Measurements from ENCODE around the gene ASB18. TPM values are rescaled to one million over a fixed set of nuclear protein-coding genes. Genes with fewer than 3 reads are reported as not detected.

ASB18 gene
- total RNA-seq, 2 donors from 2014 or later = not detected

DNA sequence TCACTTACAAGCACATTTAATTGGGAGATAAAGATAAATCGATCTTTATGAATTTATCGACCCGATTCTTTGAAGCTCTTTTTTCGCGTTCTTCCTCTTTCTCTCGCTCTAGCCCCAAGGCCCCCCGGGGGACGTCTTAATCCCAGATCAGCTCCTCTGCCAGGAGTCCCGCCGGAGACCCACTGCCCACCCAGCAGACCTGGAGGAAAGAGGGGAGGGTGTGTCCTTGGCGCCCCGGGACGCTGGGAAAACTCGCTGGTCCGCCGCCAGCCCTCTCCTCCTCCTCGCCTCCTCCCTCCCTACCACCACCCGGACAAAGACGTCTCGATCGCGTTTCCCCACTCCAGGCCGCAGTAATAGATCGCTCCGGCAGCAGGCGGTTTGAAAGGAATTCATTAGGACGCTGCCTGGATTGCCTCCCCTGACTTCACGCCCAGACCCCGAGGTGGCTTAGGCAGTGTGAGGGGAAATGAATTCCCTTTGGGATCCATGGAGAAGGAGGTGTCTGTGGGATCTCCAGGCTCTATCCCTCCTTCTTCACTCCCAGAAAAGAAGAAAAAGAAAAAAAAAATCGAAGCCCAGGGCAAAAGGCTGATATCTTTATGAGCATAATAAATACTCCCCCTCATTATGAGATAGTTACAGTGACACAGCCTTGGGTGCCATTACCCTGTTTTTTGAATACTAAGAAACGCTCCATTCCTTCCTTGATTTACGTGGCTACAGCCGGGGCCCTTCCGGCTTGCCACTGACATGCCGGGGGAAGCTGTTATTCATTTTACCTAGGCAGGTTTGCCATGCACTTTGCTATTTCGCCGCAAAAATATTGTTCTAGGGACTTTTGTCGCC, 94.2 kb downstream of the ASB18 start:
- ATAC-seq (no peak), DNase-seq (no peak)
- H3K27ac Mint-ChIP-seq = peak overlapping the region; percentile 51
- peaks cover 21% of the 10 kb centered on the region for H3K4me1 Mint-ChIP-seq
- H3K36me3 Mint-ChIP-seq (ENCODE audit: low read depth) = no peaks in the 10 kb centered on the region
- peaks cover 70% of the 10 kb centered on the region for H3K27me3 Mint-ChIP-seq
- peak overlapping the region; percentile 28 for H3K4me3 Mint-ChIP-seq
- H3K9me3 ChIP-seq (ENCODE audit: control insufficient read depth, low read length, poor library complexity, severe bottlenecking) = no peaks in the 10 kb centered on the region

DNA sequence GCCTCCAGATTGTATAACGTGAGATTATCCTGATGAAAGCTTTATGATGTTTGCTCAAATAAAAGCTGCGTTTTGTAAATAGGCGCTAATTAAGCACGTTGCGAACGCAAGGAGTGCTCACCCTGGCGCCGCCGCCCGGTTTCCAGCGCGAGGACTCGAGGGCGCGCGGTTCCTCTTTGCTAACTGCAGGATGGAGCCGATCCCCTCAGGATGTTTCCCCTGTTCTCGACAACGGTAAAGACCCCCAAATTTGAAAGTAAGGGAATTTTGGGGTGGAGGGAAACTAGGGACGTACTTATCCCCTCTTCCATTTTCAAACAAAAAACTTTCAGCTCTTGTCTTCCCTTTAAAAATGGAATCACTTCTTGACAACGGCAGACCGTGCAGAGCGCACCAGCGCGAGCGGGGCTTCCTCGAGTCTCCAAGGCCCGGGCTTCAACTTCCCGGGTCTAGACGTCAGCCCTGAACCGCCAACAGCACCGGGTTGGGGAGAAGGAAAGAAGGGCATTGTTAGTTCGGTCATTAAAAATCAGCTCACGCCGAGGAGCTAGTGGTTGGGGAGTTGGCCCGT, 95.0 kb downstream of the ASB18 start:
- H3K4me3 Mint-ChIP-seq = no peak overlapping the region
- no peak for DNase-seq
- no peaks in the 10 kb centered on the region for H3K36me3 Mint-ChIP-seq (ENCODE audit: low read depth)
- peaks cover 18% of the 10 kb centered on the region for H3K4me1 Mint-ChIP-seq
- peaks cover 68% of the 10 kb centered on the region for H3K27me3 Mint-ChIP-seq
- ATAC-seq = no peak
- H3K9me3 ChIP-seq (ENCODE audit: control insufficient read depth, low read length, poor library complexity, severe bottlenecking) = no peaks in the 10 kb centered on the region
- peak overlapping the region; percentile 51 for H3K27ac Mint-ChIP-seq

DNA sequence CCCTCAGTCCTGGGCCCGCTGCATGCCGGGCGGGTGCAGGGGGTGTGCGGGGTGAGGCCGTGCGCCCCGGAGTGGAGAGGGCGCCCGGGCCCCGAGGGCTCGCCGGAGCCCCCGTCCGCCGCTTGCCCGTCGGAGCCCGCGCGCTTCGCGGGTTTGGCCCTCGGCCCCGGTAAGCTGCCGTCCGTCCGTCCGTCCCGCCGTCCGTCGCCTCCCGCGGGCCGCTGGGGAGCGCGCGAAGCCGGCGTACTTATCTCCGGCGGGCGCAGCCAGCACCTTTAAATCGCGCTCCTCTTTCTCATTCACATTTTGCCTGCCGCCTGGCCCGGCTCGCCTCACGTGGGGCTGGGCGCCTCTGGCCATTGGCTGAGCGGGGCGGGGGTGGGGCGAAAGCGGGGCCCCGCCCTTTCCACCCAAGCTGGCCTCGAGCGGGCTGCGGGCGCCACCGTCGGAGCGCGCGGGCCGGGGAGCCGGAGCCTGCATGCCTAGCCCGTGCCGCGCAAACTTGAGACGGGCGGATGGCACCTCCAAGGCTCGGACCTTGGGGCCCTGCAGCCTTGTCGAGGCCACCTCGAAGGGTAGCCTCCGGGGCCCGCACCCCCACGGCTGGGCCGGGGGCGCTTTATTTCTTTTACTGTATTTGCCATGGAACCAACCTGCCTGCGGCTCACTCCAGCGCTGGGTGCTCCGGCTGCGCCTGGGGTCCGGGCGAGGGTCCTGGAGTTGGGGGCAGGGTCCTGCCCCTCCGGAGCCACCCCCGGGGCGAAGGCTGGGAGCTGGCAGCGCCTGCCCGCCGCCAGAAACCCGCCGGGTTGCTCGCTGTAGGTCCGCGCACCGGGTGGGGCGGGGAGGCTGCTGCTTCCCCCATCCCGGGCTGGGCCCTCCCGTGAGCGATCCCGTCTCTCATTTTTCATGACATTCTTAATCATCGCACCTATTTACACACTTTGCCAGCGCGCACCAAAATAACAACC, 95.8 kb downstream of the ASB18 start, which contains the start of gene GBX2:
TSS of gene GBX2 (minus strand) at position 277 of the 971 bp plus-strand sequence. CDS start 415 bp downstream, outside the sequence.
- no peak for DNase-seq
- peaks cover 18% of the 10 kb centered on the region for H3K4me1 Mint-ChIP-seq
- no peaks in the 10 kb centered on the region for H3K36me3 Mint-ChIP-seq (ENCODE audit: low read depth)
- no peak within 1 kb of the TSS for H3K4me3 Mint-ChIP-seq
- H3K27me3 Mint-ChIP-seq = peaks cover 60% of the 10 kb centered on the region
- no peak for ATAC-seq
- H3K9me3 ChIP-seq (ENCODE audit: control insufficient read depth, low read length, poor library complexity, severe bottlenecking) = no peaks in the 10 kb centered on the region
- peak within 1 kb of the TSS; percentile 51 for H3K27ac Mint-ChIP-seq

DNA sequence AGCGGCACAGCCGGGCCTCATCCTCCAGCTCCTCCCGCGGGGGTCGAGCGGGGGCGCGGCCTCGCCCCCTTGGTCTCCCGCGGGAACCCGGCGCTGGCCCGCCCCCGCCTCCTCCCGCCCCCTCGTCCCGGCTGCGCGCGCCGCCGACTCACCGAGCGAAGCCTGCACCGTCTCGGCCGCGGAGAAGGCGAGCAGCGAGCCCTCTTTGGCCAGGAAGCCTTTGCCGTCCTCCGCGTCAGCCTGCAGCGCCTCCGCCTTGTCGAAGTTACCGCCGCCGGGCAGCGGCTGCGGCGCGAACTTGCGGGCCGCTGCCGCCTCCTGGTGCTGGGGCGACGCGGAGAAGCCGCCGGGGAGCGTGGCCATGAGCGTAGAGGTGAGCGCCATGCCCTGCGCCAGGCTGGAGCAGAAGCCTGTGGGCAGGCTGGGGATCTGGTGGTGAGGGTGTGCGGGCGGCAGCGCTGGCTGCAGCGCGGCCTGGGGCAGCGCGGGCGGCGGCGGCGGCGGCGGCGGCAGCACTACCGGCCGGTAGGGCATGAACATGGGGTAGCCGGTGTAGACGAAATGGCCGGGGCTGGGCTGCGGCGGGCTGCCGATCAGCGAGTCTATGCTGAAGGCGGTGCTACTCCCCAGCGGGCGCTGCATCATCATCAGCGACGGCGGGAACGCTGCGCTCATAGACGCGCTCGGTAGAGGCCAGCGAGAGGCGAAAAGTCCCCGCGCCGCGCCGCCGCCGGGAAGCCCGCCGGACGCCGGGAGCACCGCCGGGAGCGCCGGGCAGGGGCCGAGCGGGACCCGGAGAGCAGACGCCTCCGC, 96.7 kb downstream of the ASB18 start:
- Mint-ChIP-seq H3K27me3 (peaks cover 63% of the 10 kb centered on the region), H3K4me3 (no peak overlapping the region), H3K27ac (no peak overlapping the region), H3K4me1 (peaks cover 18% of the 10 kb centered on the region), H3K36me3 (ENCODE audit: low read depth) (no peaks in the 10 kb centered on the region)
- ATAC-seq (no peak), DNase-seq (no peak)
- no peaks in the 10 kb centered on the region for H3K9me3 ChIP-seq (ENCODE audit: control insufficient read depth, low read length, poor library complexity, severe bottlenecking)

DNA sequence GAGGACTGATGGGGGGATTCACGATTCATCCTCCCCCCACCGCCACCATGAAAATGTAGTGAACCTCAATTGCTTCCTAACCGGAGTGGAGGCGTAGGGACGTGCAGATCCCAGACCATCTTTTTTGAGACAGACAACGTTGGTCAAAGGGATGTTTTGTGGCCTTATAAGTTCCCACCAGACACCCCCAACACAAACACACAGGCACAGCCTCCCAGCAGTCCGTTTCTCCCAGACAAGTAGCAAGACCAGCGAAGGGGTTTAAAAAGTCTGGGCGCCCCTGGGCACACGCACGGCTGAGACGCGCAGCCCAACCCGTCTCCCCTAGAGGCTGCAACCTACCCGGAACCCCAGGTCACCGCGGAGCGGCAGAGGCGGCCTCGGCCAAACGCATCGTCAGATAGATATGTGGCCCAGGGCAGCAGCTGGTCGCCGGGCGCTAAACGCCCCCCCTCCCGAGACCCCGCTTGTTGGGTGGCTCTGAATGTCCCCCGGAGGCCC, 97.4 kb downstream of the ASB18 start:
- H3K4me3 Mint-ChIP-seq = peak overlapping the region; percentile 76
- no peaks in the 10 kb centered on the region for H3K36me3 Mint-ChIP-seq (ENCODE audit: low read depth)
- H3K27me3 Mint-ChIP-seq = peaks cover 65% of the 10 kb centered on the region
- H3K4me1 Mint-ChIP-seq = peaks cover 15% of the 10 kb centered on the region
- DNase-seq (no peak), ATAC-seq (no peak)
- H3K9me3 ChIP-seq (ENCODE audit: control insufficient read depth, low read length, poor library complexity, severe bottlenecking) = no peaks in the 10 kb centered on the region
- no peak overlapping the region for H3K27ac Mint-ChIP-seq

DNA sequence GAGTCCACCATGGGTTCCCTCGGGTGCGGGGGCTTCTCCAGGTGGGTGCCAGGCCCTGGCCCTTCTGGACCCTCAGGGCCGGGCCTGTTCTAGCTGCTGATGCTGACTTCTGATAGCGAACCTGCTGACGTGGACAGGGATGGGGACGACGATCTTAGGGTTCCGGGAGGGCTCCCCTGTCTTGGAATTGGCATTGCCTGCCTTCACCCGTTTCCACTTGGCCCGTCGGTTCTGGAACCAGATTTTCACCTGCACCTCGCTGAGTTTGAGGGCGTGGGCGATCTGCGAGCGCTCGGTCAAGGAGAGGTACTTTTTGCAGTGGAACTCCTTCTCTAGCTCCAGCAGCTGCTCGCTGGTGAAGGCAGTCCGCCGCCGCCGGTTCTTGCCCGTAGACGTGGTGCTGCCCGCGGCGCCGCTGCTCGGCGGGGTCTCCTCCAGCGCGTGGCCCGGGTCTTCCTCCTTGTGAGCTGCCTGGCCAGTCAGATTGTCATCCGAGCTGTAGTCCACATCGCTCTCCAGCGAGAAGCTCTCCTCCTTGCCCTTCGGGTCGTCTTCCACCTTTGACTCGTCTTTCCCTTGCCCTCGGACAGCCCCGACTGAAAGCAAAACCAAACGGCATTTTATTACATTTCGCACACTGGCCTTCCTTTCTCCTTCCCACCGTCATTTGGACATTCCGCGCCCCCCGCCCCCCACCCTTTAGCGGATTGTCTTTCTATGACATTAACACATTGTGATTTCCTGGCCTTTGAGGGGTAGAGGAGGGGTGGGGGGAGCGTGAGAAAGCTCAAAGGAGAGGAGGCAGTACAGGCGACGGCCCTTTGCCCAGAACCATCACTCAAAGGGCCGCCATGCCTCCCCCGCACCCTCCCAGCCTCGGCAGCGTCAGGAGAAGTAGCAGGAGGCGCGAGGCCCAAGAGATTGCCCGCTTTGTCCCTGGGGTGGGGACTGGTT, 98.1 kb downstream of the ASB18 start:
- Mint-ChIP-seq H3K4me1 (peaks cover 15% of the 10 kb centered on the region), H3K36me3 (ENCODE audit: low read depth) (no peaks in the 10 kb centered on the region), H3K4me3 (peak overlapping the region; percentile 76), H3K27me3 (peaks cover 65% of the 10 kb centered on the region), H3K27ac (no peak overlapping the region)
- DNase-seq = no peak
- ATAC-seq = no peak
- no peaks in the 10 kb centered on the region for H3K9me3 ChIP-seq (ENCODE audit: control insufficient read depth, low read length, poor library complexity, severe bottlenecking)

DNA sequence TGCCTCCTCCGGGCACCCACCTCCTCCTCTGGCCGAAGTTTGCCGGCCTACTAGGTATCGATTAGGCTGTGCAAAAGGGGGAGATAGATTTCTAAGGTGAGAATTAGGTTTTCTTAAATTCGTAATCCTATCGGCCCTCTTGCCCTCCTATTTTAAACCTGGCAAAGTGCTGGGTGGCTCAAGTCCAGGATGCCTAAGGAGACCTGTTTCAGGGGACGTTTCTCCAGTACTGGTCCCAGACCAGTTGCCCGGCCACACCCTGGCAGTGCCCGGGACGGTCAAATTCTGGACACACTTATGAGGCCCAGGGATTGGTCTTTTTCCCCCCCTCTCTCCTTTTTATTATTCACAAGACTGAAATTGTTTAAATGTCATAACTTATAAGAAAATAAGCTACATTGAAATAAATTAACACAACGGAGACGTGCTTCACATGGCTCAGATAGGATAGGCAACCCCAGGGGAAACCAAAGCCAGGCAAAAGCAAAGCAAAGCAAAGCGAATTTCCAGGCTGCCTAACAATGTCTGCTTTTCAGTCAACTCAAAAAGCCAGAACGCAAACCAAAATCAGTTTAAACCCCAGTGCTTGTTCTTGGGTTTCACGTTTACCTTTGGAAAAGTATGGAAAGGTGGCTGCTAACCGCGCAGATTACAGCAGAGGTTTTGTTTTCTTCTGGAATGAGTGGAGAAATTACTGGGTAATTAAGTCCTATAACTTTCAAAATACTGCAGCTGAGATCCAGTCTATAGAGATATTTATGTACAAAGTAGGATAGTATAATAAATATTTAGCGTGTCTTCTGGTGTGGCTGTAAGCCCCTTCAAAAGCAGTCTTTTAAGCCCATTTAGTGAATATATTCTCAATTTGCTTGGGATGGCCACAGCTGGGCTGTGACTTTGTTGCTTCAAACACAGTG, 99.0 kb downstream of the ASB18 start:
- Mint-ChIP-seq H3K27me3 (peaks cover 58% of the 10 kb centered on the region), H3K36me3 (ENCODE audit: low read depth) (no peaks in the 10 kb centered on the region), H3K4me1 (peaks cover 13% of the 10 kb centered on the region), H3K4me3 (peak overlapping the region; percentile 77), H3K27ac (no peak overlapping the region)
- DNase-seq (no peak), ATAC-seq (no peak)
- H3K9me3 ChIP-seq (ENCODE audit: control insufficient read depth, low read length, poor library complexity, severe bottlenecking) = no peaks in the 10 kb centered on the region

DNA sequence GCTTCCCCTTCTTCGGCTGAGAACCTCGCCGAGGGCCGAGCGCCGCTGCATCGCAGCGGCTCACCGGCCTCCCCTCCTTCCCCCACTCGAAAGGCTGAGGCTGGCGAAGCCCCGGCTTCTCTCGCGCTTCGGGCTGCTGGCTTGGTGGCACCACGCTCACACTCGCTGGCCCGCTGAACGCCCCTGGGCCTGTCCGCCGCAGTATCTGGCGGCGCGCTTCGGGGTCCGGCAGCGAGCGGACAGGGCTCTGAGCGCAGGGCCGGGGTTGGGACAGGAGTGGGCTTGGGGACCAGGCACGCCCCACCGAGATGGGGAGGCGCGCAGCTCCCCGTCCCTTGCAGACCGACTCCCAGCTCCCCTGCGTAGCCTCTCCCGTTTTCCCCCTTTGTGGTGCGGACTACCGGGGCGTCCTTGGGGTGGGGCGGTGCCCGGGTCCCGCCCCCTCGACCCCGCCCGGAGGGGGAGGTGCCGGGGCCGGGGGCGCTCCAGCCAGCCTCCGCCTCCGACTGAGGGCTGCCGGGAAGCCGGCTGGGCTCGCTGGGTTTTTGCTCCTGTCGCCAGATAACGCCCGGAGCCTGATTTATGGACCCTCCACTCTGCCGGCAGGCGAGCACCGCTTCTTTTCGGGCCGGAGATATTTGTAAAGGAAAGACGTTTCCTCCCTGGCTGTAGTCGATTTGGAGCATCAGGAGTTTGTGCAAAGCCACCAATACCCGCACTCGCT, 99.8 kb downstream of the ASB18 start:
- H3K9me3 ChIP-seq (ENCODE audit: control insufficient read depth, low read length, poor library complexity, severe bottlenecking) = no peaks in the 10 kb centered on the region
- ATAC-seq (no peak), DNase-seq (no peak)
- H3K4me1 Mint-ChIP-seq = peaks cover 7% of the 10 kb centered on the region
- H3K27ac Mint-ChIP-seq = no peak overlapping the region
- peak overlapping the region; percentile 77 for H3K4me3 Mint-ChIP-seq
- H3K36me3 Mint-ChIP-seq (ENCODE audit: low read depth) = no peaks in the 10 kb centered on the region
- peaks cover 51% of the 10 kb centered on the region for H3K27me3 Mint-ChIP-seq

DNA sequence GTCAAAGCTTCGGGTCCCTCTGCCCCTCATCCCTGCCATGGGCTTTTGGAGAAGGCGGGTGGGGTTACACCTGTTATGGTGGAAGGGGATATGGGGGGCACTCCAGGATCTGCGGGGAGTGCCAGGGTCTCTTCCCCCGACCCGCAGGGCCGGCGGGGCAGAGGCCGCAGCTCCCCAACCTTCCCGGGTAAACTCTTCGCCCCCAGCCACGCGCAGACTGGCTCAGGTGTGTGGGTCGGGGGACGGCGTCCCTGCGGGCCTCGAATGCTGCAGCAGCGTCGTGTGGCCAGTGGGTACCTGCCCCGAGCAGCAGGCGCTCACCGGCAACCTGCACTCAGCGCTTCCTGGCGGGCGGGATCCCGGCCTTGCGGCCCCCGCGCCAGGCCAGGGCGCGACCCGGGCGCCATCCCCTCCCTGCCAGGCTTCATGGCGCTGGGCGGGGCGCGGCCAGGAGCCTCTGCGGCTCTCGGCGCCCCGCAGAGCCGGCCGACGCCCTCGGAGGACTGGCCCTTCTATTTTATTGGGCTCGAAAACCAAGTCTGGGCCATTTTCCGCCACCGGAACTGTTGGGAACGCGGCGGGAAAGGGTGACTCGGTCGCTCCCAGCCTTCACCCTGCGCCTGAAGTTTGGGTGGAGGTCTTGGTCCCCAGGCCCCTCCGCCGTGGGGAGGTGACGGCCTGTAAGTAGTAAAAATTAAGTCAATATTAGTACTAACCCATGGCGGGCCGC, 100.6 kb downstream of the ASB18 start:
- peaks cover 7% of the 10 kb centered on the region for H3K4me1 Mint-ChIP-seq
- ATAC-seq = no peak
- peaks cover 53% of the 10 kb centered on the region for H3K27me3 Mint-ChIP-seq
- no peak for DNase-seq
- no peak overlapping the region for H3K4me3 Mint-ChIP-seq
- no peaks in the 10 kb centered on the region for H3K9me3 ChIP-seq (ENCODE audit: control insufficient read depth, low read length, poor library complexity, severe bottlenecking)
- no peak overlapping the region for H3K27ac Mint-ChIP-seq
- no peaks in the 10 kb centered on the region for H3K36me3 Mint-ChIP-seq (ENCODE audit: low read depth)

DNA sequence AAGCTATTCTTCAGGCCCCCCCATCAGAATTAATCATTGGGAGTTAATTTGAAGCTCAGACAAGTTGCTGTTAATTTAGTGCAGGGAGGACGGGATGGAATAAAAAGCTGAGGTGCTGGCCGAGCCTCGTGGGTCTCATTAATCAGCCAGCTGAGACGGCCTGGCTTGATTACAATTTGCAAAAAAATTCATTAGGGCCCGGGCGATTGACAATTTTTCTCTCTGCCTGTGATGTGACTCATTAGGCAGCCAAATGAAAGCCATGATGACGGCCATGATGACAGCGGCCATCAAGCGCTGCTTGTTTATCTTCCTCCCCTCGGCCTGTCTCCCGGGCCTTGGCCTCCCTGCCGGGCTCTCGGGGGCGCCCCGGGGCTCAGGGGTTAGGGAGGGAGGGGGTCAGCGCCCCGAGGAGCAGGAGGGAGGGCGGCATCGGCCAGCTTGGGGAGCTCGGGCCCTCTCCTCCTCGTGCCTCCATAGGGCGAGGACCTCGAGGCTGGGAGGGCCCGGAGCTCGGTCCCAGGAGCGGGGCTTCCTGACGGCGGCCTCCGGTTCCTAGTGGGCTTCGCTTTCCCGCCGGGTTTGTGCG, 101.2 kb downstream of the ASB18 start:
- H3K9me3 ChIP-seq (ENCODE audit: control insufficient read depth, low read length, poor library complexity, severe bottlenecking) = no peaks in the 10 kb centered on the region
- Mint-ChIP-seq H3K36me3 (ENCODE audit: low read depth) (no peaks in the 10 kb centered on the region), H3K27me3 (peaks cover 60% of the 10 kb centered on the region), H3K4me1 (peaks cover 7% of the 10 kb centered on the region), H3K4me3 (no peak overlapping the region), H3K27ac (no peak overlapping the region)
- ATAC-seq (no peak), DNase-seq (no peak)
